ENCODE data around the gene SLC25A18. TPM values are rescaled to one million over a fixed set of nuclear protein-coding genes. Genes with fewer than 3 reads are reported as not detected.

Gene SLC25A18
- total RNA-seq, 1 experiment from 2014 or later: 0.57 TPM

DNA sequence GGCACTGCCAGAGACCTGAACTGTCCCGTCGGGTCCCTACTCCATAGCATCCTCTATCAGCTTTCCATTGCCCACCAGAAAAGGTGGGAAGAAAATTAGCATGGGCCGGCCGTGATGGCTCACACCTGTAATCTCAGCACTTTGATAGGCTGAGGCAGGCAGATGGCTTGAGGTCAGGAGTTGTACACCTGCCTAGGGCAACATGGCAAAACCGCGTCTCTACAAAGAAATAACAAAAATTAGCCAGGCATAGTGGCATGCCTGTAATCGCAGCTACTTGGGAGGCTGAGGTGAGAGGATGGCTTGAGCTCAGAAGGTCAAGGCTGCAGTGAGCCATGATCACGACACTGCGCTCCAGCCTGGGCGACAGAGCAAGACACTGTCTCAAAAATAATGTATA lies 3.5 kb downstream of the SLC25A18 start:
- no peaks in the 10 kb centered on the region for H3K4me1 ChIP-seq (replicated peaks; ENCODE audit: insufficient read depth)
- no peak overlapping the region for H3K4me3 ChIP-seq
- no peaks in the 10 kb centered on the region for H3K27me3 ChIP-seq (ENCODE audit: insufficient read depth, low read depth)
- no peak for TF ChIP-seq EZH2 (IDR thresholded peaks at IDR 0.05; ENCODE audit: low read depth)
- TF ChIP-seq, protein P1, sequence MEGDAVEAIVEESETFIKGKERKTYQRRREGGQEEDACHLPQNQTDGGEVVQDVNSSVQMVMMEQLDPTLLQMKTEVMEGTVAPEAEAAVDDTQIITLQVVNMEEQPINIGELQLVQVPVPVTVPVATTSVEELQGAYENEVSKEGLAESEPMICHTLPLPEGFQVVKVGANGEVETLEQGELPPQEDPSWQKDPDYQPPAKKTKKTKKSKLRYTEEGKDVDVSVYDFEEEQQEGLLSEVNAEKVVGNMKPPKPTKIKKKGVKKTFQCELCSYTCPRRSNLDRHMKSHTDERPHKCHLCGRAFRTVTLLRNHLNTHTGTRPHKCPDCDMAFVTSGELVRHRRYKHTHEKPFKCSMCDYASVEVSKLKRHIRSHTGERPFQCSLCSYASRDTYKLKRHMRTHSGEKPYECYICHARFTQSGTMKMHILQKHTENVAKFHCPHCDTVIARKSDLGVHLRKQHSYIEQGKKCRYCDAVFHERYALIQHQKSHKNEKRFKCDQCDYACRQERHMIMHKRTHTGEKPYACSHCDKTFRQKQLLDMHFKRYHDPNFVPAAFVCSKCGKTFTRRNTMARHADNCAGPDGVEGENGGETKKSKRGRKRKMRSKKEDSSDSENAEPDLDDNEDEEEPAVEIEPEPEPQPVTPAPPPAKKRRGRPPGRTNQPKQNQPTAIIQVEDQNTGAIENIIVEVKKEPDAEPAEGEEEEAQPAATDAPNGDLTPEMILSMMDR (conservative IDR thresholded peaks at IDR 0.05): no peak
- intact Hi-C loops (cut with micrococcal nuclease; ENCODE audit: unreplicated experiment): no loop called here
- H3K27ac ChIP-seq: no peak overlapping the region
- H2AFZ ChIP-seq: no peak overlapping the region
- DNase-seq: no peak
- BruUV-seq (replicated peaks): no TSS peak
- H3K79me2 ChIP-seq (ENCODE audit: low read depth): no peaks in the 10 kb centered on the region
- no peaks in the 10 kb centered on the region for H3K36me3 ChIP-seq (ENCODE audit: low read depth)
- POLR2A ChIA-PET (ENCODE audit: unreplicated experiment): no interaction called here
- H4K20me1 ChIP-seq (ENCODE audit: insufficient read depth): no peaks in the 10 kb centered on the region
- no peaks in the 10 kb centered on the region for H3K9me3 ChIP-seq (ENCODE audit: insufficient read depth, low read depth)
- CTCF ChIA-PET: no interaction called here
- no peaks in the 10 kb centered on the region for H3F3A ChIP-seq (ENCODE audit: insufficient read depth, low read depth)
- no peak overlapping the region for H3K4me2 ChIP-seq
- no peaks in the 10 kb centered on the region for H3K9me2 ChIP-seq (ENCODE audit: insufficient read depth)

DNA sequence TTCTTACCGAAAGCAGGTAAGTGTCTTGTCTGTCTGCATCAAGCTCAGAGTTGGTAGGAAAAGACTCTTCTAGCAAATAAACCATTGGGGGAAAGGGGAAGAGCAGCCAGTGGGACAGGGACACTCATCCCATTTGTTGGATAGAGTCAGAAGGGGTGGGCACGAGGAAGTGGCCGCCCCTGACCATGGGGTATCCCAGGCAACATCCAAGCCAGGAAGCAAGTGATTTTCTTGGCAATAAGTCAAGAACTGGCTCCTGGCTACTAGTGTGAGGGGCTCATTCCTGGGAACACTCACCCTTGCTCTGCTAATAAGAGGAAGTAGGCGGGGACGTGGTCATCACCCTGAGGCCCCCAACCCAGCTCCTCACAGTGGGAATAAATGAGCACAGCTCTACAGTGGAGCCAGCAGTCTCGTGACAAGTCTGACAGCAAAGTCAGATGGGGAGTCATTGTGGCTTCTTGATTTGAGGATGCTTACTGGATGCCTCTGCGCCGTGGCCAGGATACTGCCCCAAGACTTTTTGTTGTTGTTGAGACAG lies 6.7 kb downstream of the SLC25A18 start:
- Histone ChIP-seq H3K27ac (no peak overlapping the region), H3K9me3 (ENCODE audit: insufficient read depth, low read depth) (no peaks in the 10 kb centered on the region), H3K27me3 (ENCODE audit: insufficient read depth, low read depth) (no peaks in the 10 kb centered on the region), H3K9me2 (ENCODE audit: insufficient read depth) (no peaks in the 10 kb centered on the region), H3K4me2 (peak overlapping the region; percentile 19; the same call in 1 of the 2 replicates), H3K79me2 (ENCODE audit: low read depth) (no peaks in the 10 kb centered on the region), H2AFZ (no peak overlapping the region), H3K36me3 (ENCODE audit: low read depth) (no peaks in the 10 kb centered on the region), H4K20me1 (ENCODE audit: insufficient read depth) (no peaks in the 10 kb centered on the region), H3K4me3 (no peak overlapping the region), H3F3A (ENCODE audit: insufficient read depth, low read depth) (no peaks in the 10 kb centered on the region; the same call in 1 of the 2 replicates), H3K4me1 (replicated peaks; ENCODE audit: insufficient read depth) (no peaks in the 10 kb centered on the region)
- DNase-seq: no peak
- CTCF ChIA-PET: interaction anchor here (0.7 kb wide), 1 partner anchor 12 kb away, joined by 3 read pairs; no protein-coding TSS in a partner anchor
- BruUV-seq (replicated peaks): no TSS peak
- TF ChIP-seq, protein P1 (conservative IDR thresholded peaks at IDR 0.05): no peak
- TF ChIP-seq EZH2 (IDR thresholded peaks at IDR 0.05; ENCODE audit: low read depth): no peak
- POLR2A ChIA-PET (ENCODE audit: unreplicated experiment): no interaction called here
- intact Hi-C loops (cut with micrococcal nuclease; ENCODE audit: unreplicated experiment): no loop called here

DNA sequence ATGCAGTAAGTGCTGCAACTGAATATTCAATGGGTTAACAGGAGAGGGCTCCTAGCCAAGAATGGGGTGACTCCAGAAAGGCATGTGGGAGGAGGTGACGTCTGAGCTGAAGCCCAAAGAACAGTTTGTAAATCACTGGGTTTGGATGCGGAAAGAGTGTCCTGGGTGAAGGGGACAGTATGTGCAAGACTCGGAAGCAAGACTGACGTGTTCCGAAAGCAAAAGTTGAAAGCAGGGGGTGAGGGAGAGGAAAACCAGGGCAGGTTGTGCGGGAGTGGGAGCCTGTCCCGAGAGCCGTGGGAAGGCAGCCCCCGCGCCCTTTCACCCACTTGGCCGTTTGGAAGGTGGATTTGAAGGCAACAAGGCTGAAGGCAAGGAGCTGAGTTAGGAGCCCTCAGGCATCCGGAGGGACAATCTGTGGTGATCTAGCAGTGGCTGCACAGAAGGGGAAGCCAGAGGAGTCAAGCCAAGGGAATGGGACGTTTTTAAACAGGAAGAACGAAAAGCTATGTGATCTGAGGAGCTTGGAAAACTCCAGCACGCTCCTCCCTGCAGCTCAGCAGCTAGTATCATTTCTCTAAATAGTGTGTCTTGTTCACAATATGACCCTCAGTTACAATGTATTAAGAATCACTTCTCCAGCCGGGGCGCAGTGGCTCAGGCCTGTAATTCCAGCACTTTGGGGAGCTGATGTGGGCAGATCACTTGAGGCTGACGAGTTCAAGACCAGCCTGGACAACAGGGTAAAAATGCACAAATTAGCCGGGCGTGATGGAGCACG lies 7.7 kb downstream of the SLC25A18 start:
- H3K36me3 ChIP-seq (ENCODE audit: low read depth): no peaks in the 10 kb centered on the region
- H3K4me2 ChIP-seq: peak overlapping the region; percentile 23
- no peaks in the 10 kb centered on the region for H3K27me3 ChIP-seq (ENCODE audit: insufficient read depth, low read depth)
- intact Hi-C loops (cut with micrococcal nuclease; ENCODE audit: unreplicated experiment): no loop called here
- TF ChIP-seq EZH2 (IDR thresholded peaks at IDR 0.05; ENCODE audit: low read depth): no peak
- TF ChIP-seq, protein P1 (conservative IDR thresholded peaks at IDR 0.05): no peak
- peaks cover 8% of the 10 kb centered on the region for H3F3A ChIP-seq (ENCODE audit: insufficient read depth, low read depth)
- no peak overlapping the region for H3K4me3 ChIP-seq
- no peak overlapping the region for H2AFZ ChIP-seq
- ChIA-PET CTCF (interaction anchor here (0.6 to 0.7 kb wide), 2 partner anchors 12 to 63 kb away, joined by 3 to 5 read pairs; no protein-coding TSS in a partner anchor), POLR2A (ENCODE audit: unreplicated experiment) (interaction anchor here (0.5 to 0.7 kb wide), 3 partner anchors 21 to 1560 kb away, joined by 3 to 7 read pairs (median 4); no protein-coding TSS in a partner anchor)
- no peaks in the 10 kb centered on the region for H4K20me1 ChIP-seq (ENCODE audit: insufficient read depth)
- DNase-seq: peak; percentile 39 to 43
- BruUV-seq (replicated peaks): no TSS peak
- no peaks in the 10 kb centered on the region for H3K9me2 ChIP-seq (ENCODE audit: insufficient read depth)
- H3K79me2 ChIP-seq (ENCODE audit: low read depth): no peaks in the 10 kb centered on the region
- peaks cover 7% of the 10 kb centered on the region; the same call in 1 of the 2 replicates for H3K4me1 ChIP-seq (replicated peaks; ENCODE audit: insufficient read depth)
- H3K27ac ChIP-seq: no peak overlapping the region
- H3K9me3 ChIP-seq (ENCODE audit: insufficient read depth, low read depth): no peaks in the 10 kb centered on the region

Measured in PC-9 (cell line).